ENCODE data around the gene IRGQ. TPM values are rescaled to one million over a fixed set of nuclear protein-coding genes. Genes with fewer than 3 reads are reported as not detected.
"Not testable (repeated sequence)": the region's sequence is repeated elsewhere in the genome, so short reads cannot be mapped to it uniquely, and the experiment has no call there.

The IRGQ gene
- total RNA-seq, 1 donor from 2014 or later, result 53.5 TPM

- no peaks in the 10 kb centered on the region for H3K27me3 Mint-ChIP-seq (ENCODE audit: low read depth)
- TF ChIP-seq CTCF (conservative IDR thresholded peaks at IDR 0.05), result no peak
- H3K4me3 Mint-ChIP-seq, result no peak overlapping the region
- no peaks in the 10 kb centered on the region for H3K9me3 Mint-ChIP-seq
- no peaks in the 10 kb centered on the region for H3K4me1 Mint-ChIP-seq
- peaks cover 8% of the 10 kb centered on the region for H3K36me3 Mint-ChIP-seq (ENCODE audit: low read depth)
- H3K27ac Mint-ChIP-seq (ENCODE audit: unreplicated experiment), result no peak overlapping the region
- DNase-seq (ENCODE audit: low read depth, low spot score), result no peak
Observed at GRCh38 chr19:43553656-43554055, 42.3 kb downstream of the IRGQ start.

- TF ChIP-seq CTCF (conservative IDR thresholded peaks at IDR 0.05), result no peak
- Mint-ChIP-seq H3K36me3 (ENCODE audit: low read depth) (peaks cover 12% of the 10 kb centered on the region), H3K4me1 (no peaks in the 10 kb centered on the region), H3K9me3 (no peaks in the 10 kb centered on the region), H3K4me3 (no peak overlapping the region), H3K27ac (ENCODE audit: unreplicated experiment) (no peak overlapping the region), H3K27me3 (ENCODE audit: low read depth) (no peaks in the 10 kb centered on the region)
- DNase-seq (ENCODE audit: low read depth, low spot score), result no peak
Observed at GRCh38 chr19:43552616-43553015, 43.3 kb downstream of the IRGQ start.

- Mint-ChIP-seq H3K9me3 (no peaks in the 10 kb centered on the region), H3K27me3 (ENCODE audit: low read depth) (no peaks in the 10 kb centered on the region), H3K4me1 (no peaks in the 10 kb centered on the region), H3K4me3 (no peak overlapping the region), H3K36me3 (ENCODE audit: low read depth) (peaks cover 12% of the 10 kb centered on the region), H3K27ac (ENCODE audit: unreplicated experiment) (no peak overlapping the region)
- DNase-seq (ENCODE audit: low read depth, low spot score), result no peak
- TF ChIP-seq CTCF (conservative IDR thresholded peaks at IDR 0.05), result no peak
Observed at GRCh38 chr19:43552198-43552450, 43.8 kb downstream of the IRGQ start.

- H3K4me3 Mint-ChIP-seq, result no peak overlapping the region
- no peaks in the 10 kb centered on the region for H3K9me3 Mint-ChIP-seq
- H3K27me3 Mint-ChIP-seq (ENCODE audit: low read depth), result no peaks in the 10 kb centered on the region
- no peak overlapping the region for H3K27ac Mint-ChIP-seq (ENCODE audit: unreplicated experiment)
- peaks cover 12% of the 10 kb centered on the region for H3K36me3 Mint-ChIP-seq (ENCODE audit: low read depth)
- TF ChIP-seq CTCF (conservative IDR thresholded peaks at IDR 0.05), result no peak
- no peaks in the 10 kb centered on the region for H3K4me1 Mint-ChIP-seq
- DNase-seq (ENCODE audit: low read depth, low spot score), result no peak
Observed at GRCh38 chr19:43551399-43552197, 44.3 kb downstream of the IRGQ start.

- no peaks in the 10 kb centered on the region for H3K4me1 Mint-ChIP-seq
- H3K27me3 Mint-ChIP-seq (ENCODE audit: low read depth), result no peaks in the 10 kb centered on the region
- no peaks in the 10 kb centered on the region for H3K9me3 Mint-ChIP-seq
- H3K27ac Mint-ChIP-seq (ENCODE audit: unreplicated experiment), result no peak overlapping the region
- TF ChIP-seq CTCF (conservative IDR thresholded peaks at IDR 0.05), result no peak
- H3K36me3 Mint-ChIP-seq (ENCODE audit: low read depth), result peaks cover 14% of the 10 kb centered on the region
- DNase-seq (ENCODE audit: low read depth, low spot score), result no peak
- no peak overlapping the region for H3K4me3 Mint-ChIP-seq
Observed at GRCh38 chr19:43548706-43549105, 47.2 kb downstream of the IRGQ start.

- H3K9me3 Mint-ChIP-seq; H3K27me3 Mint-ChIP-seq (ENCODE audit: low read depth); H3K4me3 Mint-ChIP-seq; H3K27ac Mint-ChIP-seq (ENCODE audit: unreplicated experiment); H3K4me1 Mint-ChIP-seq; DNase-seq (ENCODE audit: low read depth, low spot score): not testable (repeated sequence)
- H3K36me3 Mint-ChIP-seq (ENCODE audit: low read depth), result peaks cover 16% of the 10 kb centered on the region
Observed at GRCh38 chr19:43547926-43548325, 48.0 kb downstream of the IRGQ start.

All from neural crest cell (in vitro differentiated cells).